Thoracic aorta (tissue), 2 donors: ENCODE measurements around the gene NR3C2. TPM values are rescaled to one million over a fixed set of nuclear protein-coding genes. Genes with fewer than 3 reads are reported as not detected.

Experiments
- ATAC-seq: fragments of 150-250 bp; one replicate; pipeline ENCODE4 v1.8.0; 2017; ENCODE audit warnings: low read depth; ENCODE audit not compliant: insufficient number of reproducible peaks, low FRiP score
- DNase-seq: peaks from one replicate; pipeline ENCODE4 v3.0.0-alpha.2; 2020; ENCODE audit warnings: low spot score
- H3K27ac ChIP-seq, 2 donors: fragments of 200-600 bp; sonication (generic); 1 replicate in 1 of 2; 2 replicates in 1 of 2; pipeline ENCODE4 v1.5.1; 2016; ENCODE audit warnings: mild to moderate bottlenecking in 2 of 2, moderate library complexity in 2 of 2
- H3K27me3 ChIP-seq: fragments of 200-600 bp; sonication (generic); replicated peaks from 2 replicates; pipeline ENCODE4 v1.6.0; 2016; ENCODE audit warnings: mild to moderate bottlenecking; ENCODE audit not compliant: insufficient read depth
- H3K36me3 ChIP-seq: fragments of 200-600 bp; sonication (generic); one replicate; pipeline ENCODE4 v1.5.1; 2016
- H3K4me1 ChIP-seq, 2 donors: fragments of 200-600 bp; sonication (generic); 1 replicate in 1 of 2; 2 replicates in 1 of 2; pipeline versions ENCODE4 v1.5.1 to v1.6.0; 2016; ENCODE audit warnings: low read depth in 2 of 2, mild to moderate bottlenecking in 1 of 2; ENCODE audit not compliant: control insufficient read depth in 1 of 2
- H3K4me3 ChIP-seq: fragments of 200-600 bp; sonication (generic); 2 replicates; pipeline ENCODE4 v1.5.1; 2016; ENCODE audit warnings: mild to moderate bottlenecking
- H3K9me3 ChIP-seq: fragments of 200-600 bp; sonication (generic); 2 replicates; pipeline ENCODE4 v1.5.1; 2016
- CTCF ChIP-seq: fragments of 200-600 bp; sonication (generic); IDR thresholded peaks from one replicate; pipeline ENCODE4 v1.5.1; 2019; ENCODE audit warnings: antibody characterized with exemption
- total RNA-seq, 2 donors: library from RNA; depleted of rRNA; stranded (reverse); fragments of >200 nt; gene quantifications; one replicate each; pipeline versions ENCODE4 v1.1.0 to v1.2.3, GENCODE V29; 2016

Gene NR3C2
- total RNA-seq, 2 donors from 2014 or later: 11.2 to 18.1 TPM

- ATAC-seq (no peak), DNase-seq (no peak)
- H3K4me3 ChIP-seq: no peak overlapping the region
- peaks cover 0 to 16% of the 10 kb centered on the region in 2 donors for H3K4me1 ChIP-seq
- no peak for TF ChIP-seq CTCF
- H3K9me3 ChIP-seq: no peaks in the 10 kb centered on the region
- no peak overlapping the region for H3K27ac ChIP-seq
- no peaks in the 10 kb centered on the region for H3K27me3 ChIP-seq
- H3K36me3 ChIP-seq: no peaks in the 10 kb centered on the region
These were observed 100.0 kb downstream of the NR3C2 start for GRCh38 chr4:148341980-148342800.

- TF ChIP-seq CTCF: no peak
- Histone ChIP-seq H3K36me3 (no peaks in the 10 kb centered on the region), H3K27ac (no peak overlapping the region), H3K9me3 (no peaks in the 10 kb centered on the region), H3K4me3 (no peak overlapping the region), H3K4me1 (no peaks in the 10 kb centered on the region), H3K27me3 (no peaks in the 10 kb centered on the region)
- ATAC-seq (no peak), DNase-seq (no peak)
These were observed 107.1 kb downstream of the NR3C2 start for GRCh38 chr4:148335133-148335532.

- DNase-seq: no peak
- Histone ChIP-seq H3K27me3 (no peaks in the 10 kb centered on the region), H3K4me1 (no peaks in the 10 kb centered on the region), H3K4me3 (no peak overlapping the region), H3K27ac (no peak overlapping the region), H3K9me3 (no peaks in the 10 kb centered on the region), H3K36me3 (no peaks in the 10 kb centered on the region)
- no peak for ATAC-seq
- TF ChIP-seq CTCF: no peak
These were observed 108.9 kb downstream of the NR3C2 start for GRCh38 chr4:148333265-148333664.

GRCh38 chr4:148332486-148332885, 109.7 kb downstream of the NR3C2 start:
- Histone ChIP-seq H3K4me3 (no peak overlapping the region), H3K9me3 (no peaks in the 10 kb centered on the region), H3K36me3 (no peaks in the 10 kb centered on the region), H3K4me1 (no peaks in the 10 kb centered on the region), H3K27me3 (no peaks in the 10 kb centered on the region), H3K27ac (no peak overlapping the region)
- no peak for DNase-seq
- ATAC-seq: no peak
- no peak for TF ChIP-seq CTCF

- no peaks in the 10 kb centered on the region for H3K36me3 ChIP-seq
- no peaks in the 10 kb centered on the region for H3K9me3 ChIP-seq
- no peaks in the 10 kb centered on the region for H3K27me3 ChIP-seq
- H3K4me1 ChIP-seq: no peaks in the 10 kb centered on the region
- no peak overlapping the region for H3K27ac ChIP-seq
- no peak for TF ChIP-seq CTCF
- DNase-seq: no peak
- ATAC-seq: no peak
- H3K4me3 ChIP-seq: no peak overlapping the region
These were observed 111.5 kb downstream of the NR3C2 start for GRCh38 chr4:148330724-148331123.
